OCI-LY7 (cell line): ENCODE data around the gene TRHDE.

Experiments
- EZH2phosphoT487 ChIP-seq: fragments of 200-600 bp; sonication (generic); IDR thresholded peaks from 2 replicates; pipeline ENCODE4 v1.6.1; 2018; ENCODE audit warnings: low read depth, borderline replicate concordance, mild to moderate bottlenecking, mixed run types, antibody characterized with exemption, low read length, moderate library complexity, mixed read lengths
- TF ChIP-seq, protein P1 (sequence below): fragments of 200-600 bp; sonication (generic); conservative IDR thresholded peaks from 2 replicates; pipeline ENCODE4 v1.5.1; 2014; ENCODE audit warnings: mild to moderate bottlenecking, antibody characterized with exemption, low read length, moderate library complexity, mixed read lengths

- TF ChIP-seq EZH2phosphoT487 = no peak
- TF ChIP-seq, protein P1, sequence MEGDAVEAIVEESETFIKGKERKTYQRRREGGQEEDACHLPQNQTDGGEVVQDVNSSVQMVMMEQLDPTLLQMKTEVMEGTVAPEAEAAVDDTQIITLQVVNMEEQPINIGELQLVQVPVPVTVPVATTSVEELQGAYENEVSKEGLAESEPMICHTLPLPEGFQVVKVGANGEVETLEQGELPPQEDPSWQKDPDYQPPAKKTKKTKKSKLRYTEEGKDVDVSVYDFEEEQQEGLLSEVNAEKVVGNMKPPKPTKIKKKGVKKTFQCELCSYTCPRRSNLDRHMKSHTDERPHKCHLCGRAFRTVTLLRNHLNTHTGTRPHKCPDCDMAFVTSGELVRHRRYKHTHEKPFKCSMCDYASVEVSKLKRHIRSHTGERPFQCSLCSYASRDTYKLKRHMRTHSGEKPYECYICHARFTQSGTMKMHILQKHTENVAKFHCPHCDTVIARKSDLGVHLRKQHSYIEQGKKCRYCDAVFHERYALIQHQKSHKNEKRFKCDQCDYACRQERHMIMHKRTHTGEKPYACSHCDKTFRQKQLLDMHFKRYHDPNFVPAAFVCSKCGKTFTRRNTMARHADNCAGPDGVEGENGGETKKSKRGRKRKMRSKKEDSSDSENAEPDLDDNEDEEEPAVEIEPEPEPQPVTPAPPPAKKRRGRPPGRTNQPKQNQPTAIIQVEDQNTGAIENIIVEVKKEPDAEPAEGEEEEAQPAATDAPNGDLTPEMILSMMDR = no peak
These were observed 51.7 kb downstream of the TRHDE start for GRCh38 chr12:72323881-72324280.
